Hepatocyte (in vitro differentiated cells): ENCODE data around the gene KSR2.

Experiments used
- CTCF ChIP-seq: fragments of 200-600 bp; sonication (generic); IDR thresholded peaks from 2 replicates; pipeline ENCODE4 v1.5.1; 2016; ENCODE audit warnings: antibody characterized with exemption, mild to moderate bottlenecking; ENCODE audit not compliant: poor library complexity
- EZH2 ChIP-seq: fragments of 200-600 bp; sonication (generic); IDR thresholded peaks from 2 replicates; pipeline ENCODE4 v1.6.1; 2016; ENCODE audit warnings: antibody characterized with exemption, mild to moderate bottlenecking, borderline replicate concordance

GRCh38 chr12:117661471-117661870 is 307.3 kb downstream of the KSR2 start:
- TF ChIP-seq CTCF (no peak), EZH2 (no peak)
